NCI-H128 (cell line): ENCODE measurements around the gene NUMB.

Source experiments
- DNase-seq: peaks from one replicate; lab custom pipeline; 2025; ENCODE audit not compliant: unreplicated experiment; lab: John Stamatoyannopoulos, UW

Gene NUMB

DNA sequence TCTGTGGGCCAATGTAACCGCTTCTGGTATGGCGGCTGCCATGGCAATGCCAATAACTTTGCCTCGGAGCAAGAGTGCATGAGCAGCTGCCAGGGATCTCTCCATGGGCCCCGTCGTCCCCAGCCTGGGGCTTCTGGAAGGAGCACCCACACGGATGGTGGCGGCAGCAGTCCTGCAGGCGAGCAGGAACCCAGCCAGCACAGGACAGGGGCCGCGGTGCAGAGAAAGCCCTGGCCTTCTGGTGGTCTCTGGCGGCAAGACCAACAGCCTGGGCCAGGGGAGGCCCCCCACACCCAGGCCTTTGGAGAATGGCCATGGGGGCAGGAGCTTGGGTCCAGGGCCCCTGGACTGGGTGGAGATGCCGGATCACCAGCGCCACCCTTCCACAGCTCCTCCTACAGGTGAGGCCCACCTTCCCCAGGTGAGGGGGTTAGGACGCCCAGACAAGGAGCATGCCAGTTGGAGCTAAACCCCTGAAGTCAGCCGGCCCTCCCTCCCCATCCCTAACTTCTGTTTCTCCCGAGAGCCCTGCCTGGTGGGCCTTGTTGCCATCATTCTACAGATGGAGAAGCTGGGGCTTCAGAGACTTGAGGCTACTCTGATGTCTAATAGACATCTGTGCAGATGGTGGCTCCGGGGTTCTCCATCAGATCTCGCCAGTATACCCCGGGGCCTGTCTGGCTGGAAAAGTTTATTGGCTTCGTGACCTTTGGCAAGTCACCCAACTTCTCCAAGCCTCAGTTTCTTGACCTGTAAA, 195.7 kb downstream of the NUMB start:
- DNase-seq, result no peak

DNA sequence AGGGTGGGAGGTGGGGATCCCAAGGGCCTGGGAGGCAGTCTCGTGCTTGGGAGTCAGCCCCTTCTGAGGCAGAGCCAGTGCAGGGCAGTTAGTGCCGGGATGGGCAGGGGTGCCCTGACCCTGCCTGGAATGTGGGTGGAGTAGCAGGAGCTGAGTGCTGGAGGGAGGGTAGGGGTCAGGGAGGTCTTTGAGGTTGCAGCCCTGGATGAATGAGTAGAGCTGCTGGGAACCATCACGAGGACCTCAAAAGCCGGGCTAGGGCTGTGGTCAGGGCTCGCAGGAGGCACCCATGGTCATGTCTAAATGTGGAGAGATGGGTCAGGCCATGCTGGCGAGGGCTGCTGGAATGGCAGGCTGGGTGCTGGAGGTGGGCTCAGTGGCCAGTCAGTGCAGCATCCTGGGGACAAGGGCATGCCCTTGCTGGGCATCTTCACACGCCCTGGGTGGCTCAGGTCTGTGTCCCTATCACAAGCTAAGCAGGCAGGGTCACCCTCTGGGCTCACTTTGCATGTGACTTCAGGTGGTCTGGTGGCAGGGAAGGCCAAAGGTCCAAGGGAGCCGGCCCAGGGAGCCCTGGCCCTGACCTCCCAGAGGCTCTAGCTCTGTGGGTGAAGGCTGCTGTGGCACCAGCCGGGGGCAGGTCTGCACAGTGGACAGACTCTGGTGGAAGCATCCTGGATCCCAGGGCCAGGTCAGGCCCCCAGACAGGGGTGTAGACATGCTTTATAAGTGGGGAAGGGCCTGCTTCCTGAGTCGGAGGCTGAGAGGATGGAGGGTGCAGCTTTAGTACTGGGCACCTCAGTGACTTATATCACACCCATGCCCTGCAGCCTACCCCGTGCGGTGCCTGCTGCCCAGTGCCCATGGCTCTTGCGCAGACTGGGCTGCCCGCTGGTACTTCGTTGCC, 196.6 kb downstream of the NUMB start:
- no peak for DNase-seq

DNA sequence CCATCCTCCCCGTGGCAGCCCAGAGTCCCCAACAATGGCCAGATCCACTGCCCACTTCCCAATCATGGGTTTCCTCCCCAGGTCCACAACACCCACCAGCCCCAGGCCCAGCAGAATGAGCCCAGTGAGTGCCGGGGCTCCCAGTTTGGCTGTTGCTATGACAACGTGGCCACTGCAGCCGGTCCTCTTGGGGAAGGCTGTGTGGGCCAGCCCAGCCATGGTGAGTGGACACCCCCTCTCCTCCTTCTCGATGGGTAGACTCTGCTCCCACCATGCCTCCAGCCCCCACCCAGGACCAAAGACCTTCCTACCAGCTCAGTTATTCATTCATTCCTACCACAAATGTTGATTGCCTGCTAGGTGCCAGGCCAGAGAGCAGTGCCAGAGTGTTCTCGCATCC, 197.3 kb downstream of the NUMB start:
- no peak for DNase-seq

DNA sequence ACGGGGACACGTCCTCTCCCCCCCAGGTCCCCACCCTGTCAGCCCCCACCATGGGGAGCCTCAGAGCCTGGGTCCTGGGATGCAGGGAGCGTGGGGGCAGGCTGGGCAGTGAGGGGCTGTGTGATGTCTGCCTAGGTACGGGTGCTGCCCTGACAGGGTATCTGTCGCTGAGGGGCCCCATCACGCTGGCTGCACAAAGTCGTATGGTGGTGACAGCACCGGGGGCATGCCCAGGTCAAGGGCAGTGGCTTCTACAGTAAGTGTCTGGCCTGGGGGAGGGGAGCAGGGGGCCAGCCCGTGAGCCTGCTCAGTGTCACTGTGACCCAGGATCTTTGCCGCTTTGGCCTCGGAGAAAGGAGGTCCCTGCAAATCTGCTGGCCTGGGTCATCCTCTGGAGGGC, 197.8 kb downstream of the NUMB start:
- DNase-seq, result no peak

DNA sequence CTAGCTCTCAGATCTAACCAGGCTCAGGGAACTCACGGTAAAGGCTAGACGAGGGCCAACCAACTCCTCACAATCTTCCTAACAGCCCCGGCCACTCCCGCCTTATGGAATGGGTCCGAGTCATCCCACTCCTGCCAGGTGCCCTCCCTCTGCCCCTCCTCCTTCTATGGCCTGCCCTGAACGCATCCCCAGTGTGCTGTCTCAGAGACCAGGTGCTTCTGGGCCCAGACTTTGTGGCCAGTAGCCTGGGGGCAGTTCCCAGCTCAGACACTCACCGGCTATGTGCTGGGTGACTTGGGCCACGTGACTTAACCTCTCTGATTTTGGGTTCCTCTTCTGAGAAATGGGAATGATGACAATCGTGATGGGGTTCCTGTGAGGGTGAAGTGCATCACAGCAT, 198.5 kb downstream of the NUMB start:
- DNase-seq, result no peak

DNA sequence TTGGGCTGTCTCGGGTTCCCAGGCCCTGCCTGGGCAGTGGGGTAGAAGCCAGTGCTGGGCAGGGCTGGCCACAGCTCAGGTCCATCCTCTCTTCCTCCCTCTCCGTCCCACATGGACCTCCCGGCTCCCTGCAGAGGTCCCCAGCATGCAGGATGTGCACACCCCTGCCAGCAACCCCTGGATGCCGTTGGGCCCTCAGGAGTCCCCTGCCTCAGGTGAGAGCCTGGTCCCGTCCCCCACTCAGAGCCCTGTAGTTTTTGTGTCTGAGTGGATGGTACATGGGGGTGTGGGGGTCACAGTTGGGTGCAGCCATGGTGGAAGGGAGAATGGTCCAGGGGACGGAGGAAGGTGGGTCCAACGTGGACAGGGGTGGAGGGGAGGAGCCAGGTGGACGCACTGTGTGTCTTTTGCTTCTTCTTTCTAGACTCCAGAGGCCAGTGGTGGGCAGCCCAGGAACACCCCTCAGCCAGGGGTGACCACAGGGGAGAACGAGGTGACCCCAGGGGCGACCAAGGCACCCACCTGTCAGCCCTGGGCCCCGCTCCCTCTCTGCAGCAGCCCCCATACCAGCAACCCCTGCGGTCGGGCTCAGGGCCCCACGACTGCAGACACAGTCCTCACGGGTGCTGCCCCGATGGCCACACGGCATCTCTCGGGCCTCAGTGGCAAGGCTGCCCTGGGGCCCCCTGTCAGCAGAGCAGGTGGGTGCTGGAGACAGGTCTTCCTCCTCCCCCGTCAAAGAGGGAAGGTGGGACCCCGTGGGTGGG, 199.3 kb downstream of the NUMB start:
- DNase-seq, result no peak

DNA sequence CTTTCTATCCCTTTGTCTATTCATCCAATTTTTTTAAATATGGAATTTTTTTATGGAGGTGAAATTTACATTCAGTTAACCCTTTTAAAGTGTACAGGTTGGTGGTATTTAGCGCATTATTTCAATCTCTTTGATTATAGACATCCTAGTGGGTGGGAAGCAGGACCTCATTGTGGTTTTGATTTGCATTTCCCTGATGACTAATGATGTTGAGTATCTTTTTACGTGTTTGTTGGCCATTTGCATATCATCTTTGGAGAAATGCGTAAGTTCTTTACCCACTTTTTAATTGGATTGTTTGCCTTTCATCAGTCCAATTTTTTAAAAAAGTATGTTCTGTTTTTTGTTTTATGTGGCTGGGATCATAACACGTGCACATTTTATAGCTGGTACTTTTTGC, 200.3 kb downstream of the NUMB start:
- DNase-seq, result no peak

DNA sequence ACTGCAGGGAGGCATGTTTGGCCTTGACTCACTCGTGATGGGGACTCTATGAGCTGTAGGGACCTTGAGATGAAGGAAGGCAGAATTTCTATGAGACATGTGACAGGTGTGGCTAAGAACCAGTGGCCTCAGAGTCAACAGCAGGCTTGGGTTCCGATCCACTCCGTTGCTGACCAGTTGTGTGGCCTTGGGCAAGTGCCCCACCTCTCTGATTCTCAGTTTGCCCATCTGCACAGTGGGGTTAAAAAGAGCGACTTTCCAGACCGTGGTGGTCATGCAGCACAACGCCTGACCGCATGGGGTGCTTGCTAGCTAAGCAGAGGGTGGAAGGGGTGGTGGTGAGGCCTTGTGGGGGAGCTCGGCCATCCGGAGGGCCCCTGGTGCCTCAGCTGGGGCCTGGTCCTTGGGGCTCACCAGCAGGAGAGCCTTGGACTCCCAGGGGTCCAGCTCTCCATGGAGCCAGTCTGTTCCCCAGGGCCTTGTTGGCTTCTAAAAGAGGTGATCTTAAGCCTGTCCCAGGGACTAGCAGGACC, 202.6 kb downstream of the NUMB start:
- no peak for DNase-seq

DNA sequence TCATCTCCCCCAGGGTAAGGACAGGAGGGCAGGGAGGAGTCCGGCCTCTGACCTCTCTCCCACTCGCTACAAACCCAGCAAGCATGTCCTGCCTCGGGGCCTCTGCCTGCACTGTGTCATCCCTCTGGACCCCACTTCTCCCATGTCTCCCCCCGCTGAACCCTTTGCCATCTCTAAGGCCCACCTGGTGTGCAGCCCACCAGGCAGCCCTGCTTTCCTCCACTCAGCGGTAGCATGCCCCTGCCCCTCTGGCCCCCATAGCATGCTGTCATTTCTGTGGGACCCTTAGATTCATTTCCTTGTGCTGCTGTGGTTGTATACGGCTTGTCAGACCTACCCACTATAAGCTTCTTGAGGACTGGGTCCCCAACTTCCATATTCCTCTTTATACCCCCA, 203.3 kb downstream of the NUMB start:
- DNase-seq, result no peak

DNA sequence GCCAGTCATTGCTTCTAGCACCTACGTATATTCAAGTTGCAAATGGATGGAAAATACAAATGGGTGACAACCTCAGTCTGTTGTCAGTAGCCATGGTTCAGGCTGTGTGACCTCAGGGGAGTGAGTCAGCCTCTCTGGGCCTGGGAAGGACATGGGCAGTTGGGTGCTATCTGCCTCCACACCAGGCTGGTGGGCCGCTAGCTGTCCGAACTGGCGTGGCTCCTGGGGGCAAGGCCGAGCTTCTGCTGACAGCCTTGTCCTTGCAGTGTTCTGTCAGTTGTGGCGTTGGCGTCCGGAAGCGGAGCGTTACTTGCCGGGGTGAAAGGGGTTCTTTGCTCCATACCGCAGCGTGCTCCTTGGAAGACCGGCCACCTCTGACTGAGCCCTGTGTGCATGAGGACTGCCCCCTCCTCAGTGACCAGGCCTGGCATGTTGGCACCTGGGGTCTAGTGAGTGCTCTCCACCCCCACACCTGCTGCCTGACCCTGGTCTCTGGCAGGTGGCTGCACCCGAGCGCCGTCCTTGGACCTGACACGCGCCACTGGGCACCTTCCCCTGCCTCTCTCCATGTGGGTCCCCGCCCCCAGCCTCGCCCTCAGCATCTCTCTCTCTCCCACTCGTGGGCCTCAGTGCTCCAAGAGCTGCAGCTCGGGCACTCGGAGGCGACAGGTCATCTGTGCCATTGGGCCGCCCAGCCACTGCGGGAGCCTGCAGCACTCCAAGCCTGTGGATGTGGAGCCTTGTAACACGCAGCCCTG, 203.9 kb downstream of the NUMB start:
- DNase-seq, result no peak

DNA sequence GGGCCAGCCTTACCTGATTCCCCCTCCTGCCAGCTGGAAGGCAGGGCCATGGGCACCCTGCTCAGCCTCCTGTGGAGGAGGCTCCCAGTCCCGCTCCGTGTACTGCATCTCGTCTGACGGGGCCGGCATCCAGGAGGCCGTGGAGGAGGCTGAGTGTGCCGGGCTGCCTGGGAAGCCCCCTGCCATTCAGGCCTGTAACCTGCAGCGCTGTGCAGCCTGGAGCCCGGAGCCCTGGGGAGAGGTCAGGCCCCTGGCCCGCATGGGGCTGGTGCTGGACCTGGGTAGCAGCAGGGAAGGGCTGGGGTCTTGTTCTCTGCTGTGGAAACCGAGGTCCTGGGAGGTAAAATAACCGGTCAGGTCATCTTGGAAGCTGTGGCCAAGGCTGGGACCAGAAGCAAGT, 204.6 kb downstream of the NUMB start:
- no peak for DNase-seq

DNA sequence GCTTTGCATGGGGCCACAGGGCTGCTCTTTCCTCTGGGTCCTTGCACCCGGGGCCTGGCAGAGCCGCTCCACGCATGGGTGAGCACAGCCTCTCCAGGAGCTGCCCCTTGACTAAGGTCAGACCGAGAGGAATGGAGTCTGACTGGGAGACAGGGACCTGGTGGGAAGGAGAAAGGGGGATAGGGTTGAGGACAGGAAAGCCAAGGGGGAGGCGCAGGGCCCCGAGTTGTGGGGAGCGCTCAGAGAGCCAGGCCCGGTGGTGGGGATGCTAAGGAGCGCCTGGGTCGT, 205.1 kb downstream of the NUMB start:
- no peak for DNase-seq

DNA sequence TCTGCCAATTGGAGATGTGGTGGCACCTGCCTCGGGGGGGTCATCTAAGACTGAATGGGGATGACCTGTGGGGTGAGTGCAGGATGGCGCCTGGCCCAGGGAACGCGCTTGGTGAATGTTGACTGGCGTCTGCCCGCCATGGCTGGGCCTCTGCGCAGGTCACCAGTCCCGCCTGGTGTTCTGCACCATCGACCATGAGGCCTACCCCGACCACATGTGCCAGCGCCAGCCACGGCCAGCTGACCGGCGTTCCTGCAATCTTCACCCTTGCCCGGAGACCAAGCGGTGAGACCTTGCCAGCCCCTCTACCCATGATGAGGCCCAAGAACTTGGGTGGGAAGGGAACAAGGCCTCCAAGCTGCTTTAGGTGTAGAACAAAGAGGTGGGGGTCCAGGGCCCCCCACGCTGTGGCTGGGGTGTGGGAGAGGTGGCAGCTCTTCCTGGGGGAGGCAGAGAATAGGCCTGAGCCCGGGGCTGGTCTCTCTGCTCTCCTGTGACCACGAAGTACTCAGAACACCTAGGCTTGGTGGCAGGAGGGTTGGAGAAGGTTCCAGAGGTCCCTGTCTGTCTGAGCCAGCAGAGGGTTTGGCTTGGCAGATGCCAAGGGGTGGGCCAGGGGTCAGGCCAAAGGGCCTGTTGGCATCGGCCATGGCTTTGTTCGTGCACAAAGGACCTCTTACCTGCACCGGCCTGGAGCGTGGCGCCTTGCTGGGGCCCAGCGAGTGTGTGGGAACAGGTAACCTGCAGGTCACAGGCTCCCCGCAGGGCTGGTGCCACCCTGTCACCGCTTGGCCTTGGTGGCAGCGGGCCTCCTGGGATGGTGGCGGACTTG, 205.6 kb downstream of the NUMB start:
- no peak for DNase-seq

DNA sequence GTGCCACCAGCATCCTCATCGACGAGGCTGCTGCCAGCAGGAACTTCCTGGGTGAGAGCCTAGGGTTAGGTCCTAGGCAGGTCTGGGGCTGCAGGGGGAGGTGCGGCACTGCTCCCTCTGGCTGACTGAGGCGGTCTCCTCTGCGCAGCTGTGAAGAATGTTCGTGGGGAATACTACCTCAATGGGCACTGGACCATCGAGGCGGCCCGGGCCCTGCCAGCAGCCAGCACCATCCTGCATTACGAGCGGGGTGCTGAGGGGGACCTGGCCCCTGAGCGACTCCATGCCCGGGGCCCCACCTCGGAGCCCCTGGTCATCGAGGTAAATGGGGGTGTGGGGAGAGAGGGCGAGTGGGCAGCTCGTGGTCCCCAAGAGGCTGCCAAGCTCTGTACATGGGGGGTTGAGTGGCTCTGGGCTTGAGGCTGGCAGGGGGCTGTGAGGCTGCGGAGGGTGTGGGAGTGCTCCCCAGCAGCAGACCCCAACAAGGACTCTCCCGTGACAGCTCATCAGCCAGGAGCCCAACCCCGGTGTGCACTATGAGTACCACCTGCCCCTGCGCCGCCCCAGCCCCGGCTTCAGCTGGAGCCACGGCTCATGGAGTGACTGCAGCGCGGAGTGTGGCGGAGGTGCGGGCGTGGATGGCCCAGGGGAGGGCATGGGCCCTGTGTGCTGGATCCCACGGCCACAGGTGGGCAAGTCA, 206.7 kb downstream of the NUMB start:
- DNase-seq, result no peak

DNA sequence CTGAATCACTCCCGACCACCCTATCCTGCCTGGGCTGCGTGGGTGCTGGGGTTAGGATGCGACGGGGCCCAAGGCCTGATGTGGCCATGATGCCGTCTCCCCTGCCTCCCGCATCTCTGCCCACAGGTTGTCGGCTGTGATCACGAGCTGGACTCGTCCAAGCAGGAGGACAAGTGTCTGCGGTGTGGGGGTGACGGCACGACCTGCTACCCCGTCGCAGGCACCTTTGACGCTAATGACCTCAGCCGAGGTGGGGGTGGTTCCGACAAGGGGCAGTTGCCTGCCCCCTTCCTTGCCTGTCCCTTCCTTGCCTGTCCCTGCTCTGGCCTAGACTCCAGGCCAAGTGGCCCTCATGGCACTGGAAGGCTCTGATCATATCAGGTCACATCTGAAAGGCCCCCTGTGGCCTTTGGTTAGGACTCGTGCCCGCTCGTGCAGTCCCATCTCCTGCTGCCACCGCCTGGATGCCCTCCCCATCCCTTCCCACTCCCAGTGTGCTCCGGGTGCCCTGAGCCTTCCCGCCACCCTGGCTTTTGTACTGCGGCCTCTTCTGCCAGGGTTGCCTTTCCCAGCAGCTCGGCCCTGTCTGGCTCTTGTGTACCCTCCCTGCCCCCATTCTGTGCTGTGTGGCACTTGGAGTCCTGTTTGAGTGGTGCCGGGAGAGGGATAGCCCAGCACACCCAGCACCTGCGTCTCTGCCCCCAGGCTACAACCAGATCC, 207.4 kb downstream of the NUMB start:
- no peak for DNase-seq

DNA sequence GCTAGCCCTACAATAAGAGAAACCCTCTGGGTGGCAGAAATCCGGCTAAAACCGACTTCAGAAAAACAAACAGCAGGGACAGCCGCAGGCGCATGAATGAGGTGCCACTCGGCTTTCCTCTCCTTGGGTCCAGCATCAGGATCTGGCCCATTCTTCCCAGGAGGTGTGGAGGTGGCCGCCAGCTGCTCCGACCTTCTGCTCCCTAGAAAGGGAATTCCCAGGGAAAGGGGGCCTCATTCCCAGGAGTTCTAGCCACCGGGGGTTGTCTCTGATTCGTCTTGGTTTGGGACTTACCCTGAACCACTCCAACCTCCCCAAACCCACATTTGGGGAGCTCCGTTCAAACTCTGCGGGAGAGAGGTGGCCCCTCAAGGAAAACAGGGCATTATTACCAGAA, 208.0 kb downstream of the NUMB start:
- DNase-seq, result no peak

DNA sequence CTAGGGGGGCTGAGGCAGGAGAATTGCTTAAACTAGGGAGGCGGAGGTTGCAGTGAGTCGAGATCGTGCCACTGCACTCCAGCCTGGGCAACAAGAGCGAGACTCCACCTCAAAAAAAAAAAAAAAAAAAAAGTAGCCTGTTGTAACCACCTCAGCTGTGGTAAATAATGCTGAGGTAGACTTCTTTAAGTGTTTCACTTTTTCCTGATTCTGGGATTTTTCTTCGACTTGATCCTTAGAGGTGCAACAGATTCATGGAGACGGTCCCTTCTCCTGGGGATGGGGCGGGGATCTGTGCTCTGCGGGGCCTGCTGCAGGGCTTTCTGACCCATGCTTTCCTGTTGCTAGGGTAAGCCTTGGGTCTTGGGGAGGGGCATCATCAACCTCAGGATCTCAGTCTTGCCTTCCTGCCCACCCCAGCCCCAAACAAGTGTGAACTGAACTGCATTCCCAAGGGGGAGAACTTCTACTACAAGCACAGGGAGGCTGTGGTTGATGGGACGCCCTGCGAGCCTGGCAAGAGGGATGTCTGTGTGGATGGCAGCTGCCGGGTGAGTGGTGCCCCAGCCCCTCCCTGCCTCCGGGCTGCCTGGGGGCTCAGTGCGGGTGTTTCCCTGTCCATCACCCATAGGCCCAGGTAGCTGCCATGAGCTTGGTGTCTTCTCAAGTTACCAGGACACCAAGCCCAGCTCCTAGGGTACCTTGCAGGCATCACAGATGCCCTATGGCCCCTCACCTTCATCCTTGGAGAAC, 208.6 kb downstream of the NUMB start:
- no peak for DNase-seq

DNA sequence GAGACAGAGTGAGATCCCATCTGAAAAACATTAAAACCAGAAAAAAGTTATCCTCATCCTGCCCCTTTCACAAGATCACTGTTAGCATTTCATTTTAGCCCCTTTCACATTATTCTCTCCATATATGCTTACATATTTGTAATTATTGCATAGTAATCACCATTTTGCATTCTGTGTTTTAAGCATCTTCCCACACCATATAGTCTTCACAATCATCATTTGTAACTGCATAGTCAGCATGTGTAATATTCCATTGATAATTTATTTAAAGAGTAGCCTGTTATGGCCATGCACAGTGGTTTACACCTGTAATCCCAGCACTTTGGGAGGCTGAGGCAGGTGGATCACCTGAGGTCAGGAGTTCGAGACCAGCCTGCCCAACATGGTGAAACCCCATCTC, 209.2 kb downstream of the NUMB start:
- DNase-seq, result no peak
